ENCODE data around the gene POLH. TPM values are rescaled to one million over a fixed set of nuclear protein-coding genes. Genes with fewer than 3 reads are reported as not detected.
"Not testable (repeated sequence)": the region's sequence is repeated elsewhere in the genome, so short reads cannot be mapped to it uniquely, and the experiment has no call there.

Gene POLH
- total and polyA plus RNA-seq, 2 donors (not counting 3 experiments of a cell fraction or from before 2014, with no cell fraction given), result 9.3 to 36.6 TPM

DNA sequence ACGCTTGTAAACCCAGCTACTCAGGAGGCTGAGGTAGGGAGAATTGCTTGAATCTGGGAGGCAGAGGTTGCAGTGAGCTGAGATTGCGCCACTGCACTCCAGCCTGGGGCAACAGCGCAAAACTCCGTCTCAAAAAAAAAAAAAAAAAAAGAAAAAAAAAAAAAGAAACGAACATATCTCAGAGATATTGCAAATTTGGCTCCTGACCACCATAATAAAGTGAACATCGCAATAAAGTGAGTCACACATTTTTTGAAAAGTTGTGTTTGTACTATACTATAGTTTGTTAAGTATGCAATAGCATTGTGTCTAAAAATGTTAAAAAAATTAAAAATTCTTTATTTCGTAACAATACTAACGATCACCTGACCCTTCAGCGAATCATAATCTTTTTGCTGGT lies 82.2 kb downstream of the POLH start:
- Histone ChIP-seq H3K9ac (replicated peaks; ENCODE audit: extremely low read depth, insufficient read depth, low read length) (no peak overlapping the region), H3K4me2 (ENCODE audit: insufficient read depth, low read length) (no peak overlapping the region), H3K4me1 (ENCODE audit: control insufficient read depth, extremely low read depth, insufficient read depth, low read length) (no peaks in the 10 kb centered on the region), H3K9me3 (replicated peaks; ENCODE audit: control insufficient read depth, insufficient read depth, low read length) (no peaks in the 10 kb centered on the region), H2AFZ (ENCODE audit: low read depth, low read length) (no peak overlapping the region), H3K27me3 (ENCODE audit: control insufficient read depth in 2 of 2, insufficient read depth in 2 of 2, low read length in 2 of 2) (no peaks in the 10 kb centered on the region), H3K9me1 (replicated peaks; ENCODE audit: control insufficient read depth, extremely low read depth, insufficient read depth, low read length) (no peaks in the 10 kb centered on the region), H3K27ac (ENCODE audit: insufficient read depth, low read depth, low read length) (no peak overlapping the region), H3K36me3 (ENCODE audit: control insufficient read depth in 2 of 2, extremely low read depth in 1 of 2, insufficient read depth in 2 of 2, low read length in 2 of 2) (no peaks in the 10 kb centered on the region), H3K79me2 (ENCODE audit: control insufficient read depth, insufficient read depth, low read length) (no peaks in the 10 kb centered on the region), H4K20me1 (replicated peaks; ENCODE audit: control insufficient read depth, extremely low read depth, insufficient read depth, low read length) (no peaks in the 10 kb centered on the region), H3K4me3 (replicated peaks in 1 of 3; ENCODE audit: insufficient read depth in 1 of 3, low read depth in 1 of 3, low read length in 3 of 3) (no peak overlapping the region)
- no peak for DNase-seq (ENCODE audit: low read depth, low spot score)
- ChIA-PET CTCF (no interaction called here), POLR2A (no interaction called here)
- intact Hi-C loops (cut with micrococcal nuclease), result no loop called here
- BruUV-seq (replicated peaks), result no TSS peak
- no peak for FAIRE-seq
- dilution Hi-C loops (cut with MboI; ENCODE audit: extremely low pct_ligation_motif_present, low sequenced_read_pairs), result no loop called here
- TF ChIP-seq MYC (IDR thresholded peaks at IDR 0.05; ENCODE audit: low read depth, low read length) (no peak), MAX (IDR thresholded peaks at IDR 0.05; ENCODE audit: insufficient read depth, insufficient read length) (no peak), FOS (IDR thresholded peaks at IDR 0.05; ENCODE audit: borderline replicate concordance, insufficient read depth, low read length) (no peak), CTCF (IDR thresholded peaks at IDR 0.05; ENCODE audit: extremely low read depth in 1 of 2, insufficient read depth in 1 of 2, low read depth in 1 of 2, low read length in 2 of 2) (no peak), GATA2 (IDR thresholded peaks at IDR 0.05; ENCODE audit: insufficient read depth, insufficient read length, low read depth, low read length) (no peak), JUN (IDR thresholded peaks at IDR 0.05; ENCODE audit: borderline replicate concordance, insufficient read depth, insufficient read length, low read depth) (no peak), EZH2 (IDR thresholded peaks at IDR 0.05; ENCODE audit: borderline replicate concordance, low read depth, low read length, severe bottlenecking) (no peak), POLR2AphosphoS5 (IDR thresholded peaks at IDR 0.05; ENCODE audit: insufficient read depth, low read depth, low read length) (no peak), POLR2A (IDR thresholded peaks at IDR 0.05; ENCODE audit: low read depth, low read length) (no peak)

- H3K4me2 ChIP-seq (ENCODE audit: insufficient read depth, low read length); H3K4me1 ChIP-seq (ENCODE audit: control insufficient read depth, extremely low read depth, insufficient read depth, low read length); H3K27me3 ChIP-seq (ENCODE audit: control insufficient read depth in 2 of 2, insufficient read depth in 2 of 2, low read length in 2 of 2); H3K9ac ChIP-seq (replicated peaks; ENCODE audit: extremely low read depth, insufficient read depth, low read length); dilution Hi-C loops (cut with MboI; ENCODE audit: extremely low pct_ligation_motif_present, low sequenced_read_pairs); intact Hi-C loops (cut with micrococcal nuclease); H3K4me3 ChIP-seq (replicated peaks in 1 of 3; ENCODE audit: insufficient read depth in 1 of 3, low read depth in 1 of 3, low read length in 3 of 3); H3K9me1 ChIP-seq (replicated peaks; ENCODE audit: control insufficient read depth, extremely low read depth, insufficient read depth, low read length); H3K36me3 ChIP-seq (ENCODE audit: control insufficient read depth in 2 of 2, extremely low read depth in 1 of 2, insufficient read depth in 2 of 2, low read length in 2 of 2); DNase-seq (ENCODE audit: low read depth, low spot score); BruUV-seq (replicated peaks); H2AFZ ChIP-seq (ENCODE audit: low read depth, low read length); H4K20me1 ChIP-seq (replicated peaks; ENCODE audit: control insufficient read depth, extremely low read depth, insufficient read depth, low read length); H3K27ac ChIP-seq (ENCODE audit: insufficient read depth, low read depth, low read length); H3K79me2 ChIP-seq (ENCODE audit: control insufficient read depth, insufficient read depth, low read length); FAIRE-seq; H3K9me3 ChIP-seq (replicated peaks; ENCODE audit: control insufficient read depth, insufficient read depth, low read length); POLR2A ChIA-PET: not testable (repeated sequence)
- CTCF ChIA-PET, result interaction anchor here (1.1 to 2.3 kb wide), 3 partner anchors 107 to 416 kb away, joined by 3 to 10 read pairs (median 3); partner anchors contain the start of gene VEGFA
These were observed 87.0 kb downstream of the POLH start for GRCh38 chr6:43662948-43663347.
